Stimulated activated CD8-positive, alpha-beta memory T cell treated with anti-CD3 and anti-CD28 coated beads, Interleukin-2, amount 100 ng/mL, for 1 hour (primary cell): ENCODE measurements around the gene ANKRD22.
"Not testable (repeated sequence)": the region's sequence is repeated elsewhere in the genome, so short reads cannot be mapped to it uniquely, and the experiment has no call there.

Source experiments
- DNase-seq, 2 donors: peaks; one replicate each; pipeline ENCODE4 v3.0.0-alpha.2; 2020; ENCODE audit warnings: low read depth in 2 of 2

Gene ANKRD22

DNA sequence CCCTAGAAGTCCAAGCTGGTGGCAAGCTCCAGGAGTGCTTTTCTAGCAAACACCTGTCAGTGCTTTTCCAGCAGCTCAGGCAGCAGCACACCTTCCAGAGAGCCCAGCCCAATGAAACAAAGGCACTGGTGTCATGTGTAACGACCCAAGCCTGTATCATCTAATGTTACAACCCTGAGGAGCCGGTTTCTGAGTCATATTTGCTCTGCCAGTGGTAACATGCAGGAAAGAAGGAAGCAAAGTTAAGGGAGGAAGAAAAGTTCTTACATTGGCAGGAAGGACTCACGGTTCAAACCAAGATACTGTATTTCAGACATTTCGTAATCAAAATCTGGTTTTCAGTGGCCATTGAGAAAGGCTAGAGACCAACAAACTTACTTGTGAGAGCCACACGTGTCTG lies at the start of gene ANKRD22:
ANKRD22 (minus strand) TSS at position 139 of the 400 bp plus-strand sequence. CDS start 237 bp downstream, outside the sequence.
- no peak for DNase-seq

DNA sequence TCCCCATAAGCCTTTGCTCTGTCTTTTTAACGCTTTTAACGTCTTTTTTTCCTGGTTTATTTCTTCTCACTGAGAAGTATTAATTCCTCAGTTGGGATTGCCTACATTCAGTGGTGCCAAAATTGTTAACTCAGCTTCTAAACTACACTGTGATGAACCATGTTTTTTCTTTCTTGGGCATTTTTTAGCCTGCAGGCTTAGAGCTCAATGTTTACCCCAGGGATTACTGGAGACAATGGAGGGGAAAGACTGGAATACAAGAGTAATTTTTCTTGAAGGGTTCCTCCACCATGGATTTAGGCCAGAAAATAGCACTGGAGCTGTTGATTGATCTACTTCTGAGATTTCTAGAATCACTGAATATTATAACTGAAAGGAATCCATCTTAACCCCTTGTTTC lies 48.2 kb upstream of the ANKRD22 start:
- DNase-seq, result no peak

DNA sequence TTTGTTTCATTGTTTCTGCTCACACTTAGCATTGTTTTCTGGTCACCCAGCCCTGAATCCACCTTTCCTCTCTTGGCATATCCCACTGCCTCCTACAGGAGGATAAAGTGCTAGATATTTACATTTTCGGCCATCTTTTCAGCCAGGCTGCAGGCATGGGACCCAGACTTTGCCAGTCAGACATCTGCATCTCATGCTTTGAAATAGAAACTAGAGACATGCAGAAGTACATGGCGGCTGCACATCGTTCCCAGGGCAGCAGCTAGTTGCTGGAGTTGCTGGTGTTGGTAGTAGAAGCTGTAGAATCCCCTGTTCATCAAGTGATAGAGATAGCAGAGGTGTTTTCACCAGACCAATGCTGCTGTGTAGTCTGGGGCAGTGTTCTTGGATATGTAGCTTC lies 47.1 kb upstream of the ANKRD22 start:
- no peak for DNase-seq

DNA sequence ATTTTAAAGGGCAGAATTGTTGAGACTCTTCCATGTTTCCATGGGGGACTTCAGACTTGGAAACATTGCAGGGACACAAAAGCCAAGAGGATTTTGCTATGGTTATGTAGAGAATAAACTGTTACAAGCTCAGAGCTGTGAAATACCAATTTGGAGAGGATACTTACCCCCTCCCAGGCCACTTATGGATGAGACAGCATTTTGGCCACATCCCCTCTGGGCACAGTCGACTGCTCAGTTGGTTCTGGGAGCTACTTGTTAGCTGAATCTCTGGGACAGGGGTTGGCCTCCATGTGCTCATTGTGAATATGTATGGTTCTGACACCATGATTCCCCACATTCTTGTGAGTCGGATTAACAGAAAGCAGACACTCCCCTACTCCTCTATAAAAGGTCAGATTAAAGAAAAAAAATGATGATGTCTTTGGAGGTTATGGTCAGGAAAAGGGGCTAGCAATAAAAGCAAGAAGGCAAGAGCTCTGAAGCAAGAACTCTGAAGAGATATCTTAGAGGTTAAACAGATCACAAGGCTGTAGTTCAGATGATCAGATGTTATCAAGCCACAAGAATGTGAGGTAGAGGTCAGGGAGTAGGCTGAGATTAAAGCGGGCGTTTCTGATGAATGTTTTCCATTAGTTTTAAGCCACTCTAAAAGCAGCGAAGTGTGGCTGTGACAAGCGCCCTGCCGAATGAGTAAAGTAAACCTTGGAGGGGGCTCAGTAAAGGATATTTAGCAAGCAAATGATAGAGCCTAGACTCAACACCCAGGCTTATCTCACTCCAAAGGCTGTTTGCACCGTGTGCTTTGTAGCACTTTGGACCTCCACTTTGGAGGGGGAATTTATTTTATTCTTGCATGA lies 45.6 kb upstream of the ANKRD22 start:
- DNase-seq, result no peak

DNA sequence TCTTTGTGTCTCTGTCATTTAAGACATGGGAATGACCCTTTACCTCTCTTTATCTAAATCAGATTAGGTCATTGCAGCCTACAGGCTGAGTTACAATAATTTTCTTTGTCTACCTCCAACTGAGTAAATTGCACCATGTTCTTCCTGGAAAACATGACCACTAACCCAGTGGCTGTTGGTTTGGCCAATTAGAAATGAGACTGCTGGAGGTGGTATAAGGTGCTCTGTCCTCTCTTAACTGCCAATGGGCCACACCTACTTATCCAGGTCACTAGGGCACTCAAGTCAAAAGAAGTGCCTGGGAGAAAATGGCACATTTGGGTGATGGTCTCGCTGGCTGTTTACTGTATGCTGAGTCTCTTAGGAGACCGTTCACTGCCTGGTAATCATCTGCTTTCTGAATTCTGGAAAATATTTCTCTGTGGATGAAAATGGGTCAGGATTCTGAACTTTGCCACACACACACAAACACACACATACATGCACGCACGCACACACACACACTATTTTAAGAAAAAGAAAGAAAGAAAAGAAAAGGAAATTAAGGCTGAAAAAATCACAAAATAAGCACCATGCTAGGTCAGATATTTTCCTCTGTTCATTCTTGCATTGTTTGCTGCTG lies 44.8 kb upstream of the ANKRD22 start:
- DNase-seq, result no peak

DNA sequence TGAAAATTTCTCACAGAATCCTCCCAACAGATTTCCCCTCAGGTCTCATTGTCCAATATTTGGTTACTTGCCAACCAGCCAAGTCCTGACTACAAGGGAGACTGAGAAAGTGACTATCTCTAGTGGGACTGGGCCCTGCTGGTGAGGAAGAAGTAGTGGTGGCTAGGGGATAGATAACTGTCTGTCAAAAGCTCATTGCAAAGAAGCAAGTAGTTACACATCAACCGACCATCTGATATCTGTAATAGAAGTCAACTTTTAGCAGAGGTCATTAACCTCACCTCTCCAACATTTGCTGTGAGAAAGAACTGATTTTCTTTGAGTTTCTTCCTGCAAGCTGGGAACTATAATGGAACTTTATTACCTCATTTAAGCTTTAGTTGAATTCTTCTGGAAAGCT lies 43.6 kb upstream of the ANKRD22 start:
- no peak for DNase-seq

DNA sequence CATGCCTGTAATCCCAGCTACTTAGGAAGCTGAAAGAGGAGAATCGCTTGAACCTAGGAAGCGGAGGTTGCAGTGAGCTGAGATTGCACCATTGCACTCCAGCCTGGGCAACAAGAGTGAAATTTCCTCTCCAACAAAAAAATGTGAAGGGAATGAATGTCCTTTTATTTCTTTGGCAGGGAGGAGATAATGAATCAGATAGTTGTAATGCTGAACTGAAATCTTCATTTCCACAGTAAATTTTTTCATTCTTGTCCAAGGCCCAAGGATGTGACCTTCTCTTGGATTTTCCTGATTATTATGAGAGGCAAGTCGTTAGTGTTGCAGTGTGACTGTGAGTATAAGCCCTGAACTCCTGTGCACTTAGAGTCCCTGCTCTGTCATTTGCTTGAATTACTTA lies 42.0 kb upstream of the ANKRD22 start:
- no peak for DNase-seq

DNA sequence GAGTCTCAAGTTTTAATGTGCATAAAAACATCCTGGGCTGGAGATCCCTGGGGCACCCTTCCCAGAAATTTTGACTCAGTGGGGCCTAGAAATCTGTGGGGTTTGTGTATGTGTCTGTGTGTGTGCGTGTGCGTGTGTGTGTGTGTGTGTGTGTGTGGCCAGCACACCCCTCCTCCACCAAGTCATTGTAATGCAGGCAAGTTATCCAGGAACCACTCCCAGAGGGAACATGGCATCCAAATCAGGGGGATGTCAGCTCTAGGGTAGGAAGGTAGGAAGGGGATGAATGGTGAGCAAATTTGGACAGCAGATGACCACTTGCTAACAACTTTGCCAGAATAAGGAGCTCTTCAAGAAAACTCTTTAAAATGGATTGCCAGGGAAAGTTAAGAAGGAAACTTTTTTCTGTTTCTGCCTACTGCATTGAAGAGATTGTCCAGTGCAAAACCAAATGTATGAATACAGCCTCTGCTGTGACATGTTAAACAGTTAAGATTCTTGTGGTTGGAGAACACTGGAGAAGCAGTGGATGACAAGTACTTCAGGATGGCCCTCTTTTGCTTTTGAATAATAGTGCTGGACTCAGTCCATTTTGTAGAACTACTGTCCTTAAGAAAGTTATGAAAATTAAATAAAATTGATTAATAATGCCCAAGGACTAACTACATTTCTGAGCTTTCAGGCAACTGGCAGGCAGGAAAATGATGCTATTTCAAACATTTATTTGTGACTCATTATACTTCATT lies 40.8 kb upstream of the ANKRD22 start:
- DNase-seq, result no peak

DNA sequence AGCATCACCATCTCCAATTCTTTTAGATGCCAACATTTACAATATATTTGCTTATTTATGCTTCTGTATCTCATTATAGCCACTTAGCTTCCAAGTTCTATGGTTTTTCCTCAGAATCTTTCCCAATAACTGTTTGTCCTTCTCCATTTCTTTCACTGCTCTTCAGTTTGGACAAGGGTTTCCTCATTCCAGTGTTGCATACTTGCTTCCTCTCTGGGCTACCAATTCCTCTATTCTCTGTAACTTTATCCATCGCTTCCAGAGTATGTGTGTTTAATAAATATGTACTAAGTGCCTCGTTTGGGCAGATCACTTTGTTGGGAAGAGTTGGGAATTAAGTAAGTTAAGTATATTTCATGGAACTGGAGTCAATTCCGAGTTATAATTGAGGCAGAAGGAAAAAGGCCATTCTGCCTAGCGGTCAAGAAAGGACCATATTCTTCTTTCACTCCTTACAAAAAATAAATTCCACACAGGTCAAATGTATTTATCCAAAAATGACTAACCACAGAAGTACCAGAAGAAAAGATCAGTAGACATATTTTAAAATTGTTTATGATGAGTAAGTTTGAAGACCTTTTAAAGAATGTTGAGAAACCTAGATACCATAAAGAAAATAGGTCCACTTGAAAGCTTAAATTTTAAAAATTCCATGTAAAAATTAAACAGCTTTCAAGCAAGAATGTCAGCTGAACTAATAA lies 39.2 kb upstream of the ANKRD22 start:
- no peak for DNase-seq

DNA sequence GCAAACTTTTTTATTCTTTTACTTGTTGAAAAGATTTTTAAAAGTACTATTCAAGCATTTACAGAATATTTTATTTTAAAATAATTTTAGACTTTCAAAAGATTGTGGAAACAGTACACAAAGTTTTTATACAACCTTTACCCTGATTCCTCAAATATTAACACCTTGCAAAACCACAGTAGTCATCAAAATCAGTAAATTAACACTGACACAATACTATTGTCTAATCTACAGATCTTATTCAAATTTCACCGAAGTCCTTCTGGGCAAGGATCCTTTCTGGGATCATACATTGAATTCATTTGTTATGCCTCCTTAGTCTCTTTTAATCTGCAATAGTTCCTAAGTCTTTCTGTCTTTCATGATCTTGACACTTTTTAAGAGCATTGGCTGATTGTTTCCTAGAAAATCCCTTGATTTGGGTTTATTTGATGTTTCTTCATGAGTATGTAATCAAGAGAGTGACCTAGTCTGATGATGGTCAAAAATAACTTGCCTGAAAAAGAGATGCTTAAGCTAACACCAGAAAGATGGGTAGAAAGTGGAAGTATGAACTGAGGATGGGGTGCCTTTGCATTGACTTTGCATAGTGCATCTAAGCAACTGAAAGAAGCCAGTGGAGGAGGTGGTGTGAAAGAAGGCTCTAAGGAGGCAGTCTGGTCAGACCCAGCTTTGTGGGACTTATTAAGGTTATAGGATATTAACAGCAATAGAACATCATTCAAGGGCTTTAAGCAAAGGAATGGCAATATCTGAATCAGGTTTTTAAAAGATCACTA lies 38.1 kb upstream of the ANKRD22 start:
- DNase-seq, result no peak

DNA sequence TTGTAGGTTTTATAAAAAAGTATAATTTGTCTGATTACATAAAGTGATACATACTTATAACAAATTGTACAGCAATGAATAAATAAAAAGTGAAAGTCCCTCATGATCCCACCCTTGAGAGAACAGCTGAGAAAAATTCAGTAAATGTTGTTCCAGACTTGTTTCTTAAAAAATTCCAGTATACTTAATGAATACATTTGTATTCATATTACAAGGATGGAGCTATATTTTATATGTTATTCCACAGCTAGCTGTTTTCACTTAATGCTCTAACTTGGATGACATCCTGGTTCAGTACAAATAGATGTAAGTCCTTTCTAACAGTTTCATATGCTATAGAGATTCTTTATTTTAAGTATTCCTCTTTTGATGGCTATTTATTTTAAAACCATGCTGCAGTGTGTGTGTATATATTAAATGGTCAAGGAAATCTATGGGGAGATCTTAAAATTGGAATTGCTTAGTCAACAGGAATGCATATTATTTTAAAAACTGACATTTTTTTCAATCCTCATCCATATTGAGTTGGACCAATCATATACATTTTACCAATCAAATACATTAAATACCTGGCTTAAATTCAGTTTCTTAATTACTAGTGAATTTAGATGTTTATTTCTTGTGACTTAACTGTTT lies 37.3 kb upstream of the ANKRD22 start:
- no peak for DNase-seq

DNA sequence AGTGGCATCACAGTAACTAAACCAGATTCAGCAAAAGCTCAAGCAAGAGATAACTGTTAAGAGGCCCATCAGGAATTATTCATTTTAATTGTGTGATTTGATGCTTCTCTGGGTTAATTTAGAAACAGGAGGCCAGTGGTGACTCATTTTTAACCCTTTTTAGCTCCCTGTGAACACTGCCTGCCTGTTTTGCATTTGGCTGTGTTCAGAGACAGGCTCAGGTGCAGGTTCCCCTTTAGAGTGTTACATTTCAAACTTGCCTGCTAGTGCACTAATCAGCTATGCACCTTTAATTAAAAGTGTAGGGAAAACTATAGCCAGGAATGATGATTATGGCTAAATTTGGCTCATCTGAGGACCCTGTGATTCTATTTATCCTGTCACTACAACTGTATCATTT lies 34.9 kb upstream of the ANKRD22 start:
- DNase-seq, result no peak

DNA sequence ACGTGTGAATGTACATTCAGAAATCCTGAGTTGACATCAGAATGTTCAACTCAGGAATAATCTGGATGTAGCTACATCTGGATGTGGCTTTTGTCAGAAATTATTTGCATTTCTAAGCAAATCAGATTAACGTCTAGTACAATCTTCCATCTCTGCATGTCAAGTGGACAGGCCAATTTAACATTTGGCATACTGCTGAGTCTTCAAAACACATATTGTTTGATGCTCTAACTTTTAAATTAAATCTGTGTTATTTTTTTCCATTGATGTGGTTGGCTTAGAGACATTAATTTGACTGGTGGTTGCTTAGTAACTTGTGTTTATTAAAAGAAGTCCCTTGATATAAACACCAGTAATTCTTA lies 31.8 kb upstream of the ANKRD22 start:
- DNase-seq, result no peak

DNA sequence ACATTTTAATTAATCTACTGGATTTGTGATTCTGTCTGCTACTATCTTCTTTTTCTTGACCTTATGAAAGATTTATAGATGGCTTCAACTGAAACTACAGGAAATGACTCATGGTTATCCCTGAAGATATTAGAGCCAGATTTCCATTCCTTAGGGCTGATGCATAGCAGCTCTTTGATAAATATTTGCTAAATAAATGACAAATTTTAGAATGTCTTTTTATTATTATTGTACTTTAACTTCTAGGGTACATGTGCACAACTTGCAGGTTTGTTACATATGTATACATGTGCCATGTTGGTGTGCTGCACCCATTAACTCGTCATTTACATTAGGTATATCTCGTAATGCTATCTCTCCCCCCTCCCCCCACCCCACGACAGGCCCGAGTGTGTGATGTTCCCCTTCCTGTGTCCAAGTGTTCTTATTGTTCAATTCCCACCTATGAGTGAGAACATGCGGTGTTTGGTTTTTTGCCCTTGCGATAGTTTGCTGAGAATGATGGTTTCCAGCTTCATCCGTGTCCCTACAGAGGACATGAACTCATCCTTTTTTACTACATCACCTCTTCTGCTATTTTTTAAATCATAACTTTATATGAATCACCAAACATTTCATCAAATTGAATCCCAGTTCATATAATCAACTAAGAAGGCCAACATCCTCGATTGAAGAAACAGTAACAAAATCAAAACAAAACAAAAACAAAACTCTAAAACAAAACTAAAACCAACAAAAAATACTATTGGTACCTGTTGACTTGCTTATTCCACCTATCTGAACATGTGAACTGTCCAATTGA lies 31.2 kb upstream of the ANKRD22 start:
- not testable (repeated sequence) for DNase-seq

DNA sequence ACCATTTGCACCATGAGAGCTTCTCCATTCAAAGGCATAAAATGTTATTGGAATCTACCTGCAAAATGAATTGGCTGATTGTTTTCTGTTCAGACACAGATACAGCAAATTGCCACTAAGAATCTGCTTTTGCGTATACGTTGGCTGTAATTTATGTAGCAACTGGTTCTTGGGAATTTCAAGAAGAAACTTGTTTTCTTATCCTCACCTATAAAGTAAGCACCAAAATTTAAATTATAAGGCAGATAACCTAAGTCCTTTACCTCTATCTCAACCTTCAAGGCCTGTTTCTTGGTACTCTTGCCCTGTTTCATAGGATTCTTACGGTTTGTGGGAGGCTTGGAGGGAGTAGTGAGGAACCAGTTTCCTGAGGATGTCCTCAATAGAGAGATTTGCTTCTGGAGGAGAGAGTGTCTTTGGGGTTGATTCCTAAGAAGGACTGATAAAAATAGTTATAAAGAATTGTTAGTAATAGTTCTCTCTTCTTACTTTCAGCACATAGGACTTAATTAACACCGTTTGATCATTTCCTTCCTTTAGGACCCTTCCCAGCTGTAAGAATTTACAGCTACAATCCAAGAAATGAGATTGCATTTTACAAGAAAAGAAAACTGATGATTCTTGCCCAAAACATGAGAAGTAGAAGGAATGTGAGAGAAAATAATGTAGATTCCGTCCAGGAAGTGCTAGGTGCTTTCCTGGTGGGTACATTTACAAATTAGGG lies 30.4 kb upstream of the ANKRD22 start:
- no peak for DNase-seq

DNA sequence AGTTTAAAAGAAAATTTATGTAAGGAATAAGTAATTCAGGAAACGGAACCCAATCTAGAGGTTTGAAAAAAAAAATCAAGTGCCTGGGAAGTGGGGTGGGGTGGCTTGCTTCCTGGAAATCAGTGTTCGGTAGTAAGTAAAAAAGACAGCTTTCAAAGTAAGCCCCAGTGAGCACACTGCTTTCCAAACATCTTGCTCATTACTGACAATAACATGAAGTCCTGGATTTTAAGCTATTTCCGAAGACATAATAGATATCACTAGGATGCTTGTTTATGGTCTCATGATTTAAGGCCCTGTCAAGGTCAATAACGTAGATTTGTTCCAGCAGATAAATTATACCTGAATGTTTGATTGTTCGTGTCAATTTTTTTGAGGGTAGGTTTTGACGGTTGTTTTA lies 29.7 kb upstream of the ANKRD22 start:
- no peak for DNase-seq

DNA sequence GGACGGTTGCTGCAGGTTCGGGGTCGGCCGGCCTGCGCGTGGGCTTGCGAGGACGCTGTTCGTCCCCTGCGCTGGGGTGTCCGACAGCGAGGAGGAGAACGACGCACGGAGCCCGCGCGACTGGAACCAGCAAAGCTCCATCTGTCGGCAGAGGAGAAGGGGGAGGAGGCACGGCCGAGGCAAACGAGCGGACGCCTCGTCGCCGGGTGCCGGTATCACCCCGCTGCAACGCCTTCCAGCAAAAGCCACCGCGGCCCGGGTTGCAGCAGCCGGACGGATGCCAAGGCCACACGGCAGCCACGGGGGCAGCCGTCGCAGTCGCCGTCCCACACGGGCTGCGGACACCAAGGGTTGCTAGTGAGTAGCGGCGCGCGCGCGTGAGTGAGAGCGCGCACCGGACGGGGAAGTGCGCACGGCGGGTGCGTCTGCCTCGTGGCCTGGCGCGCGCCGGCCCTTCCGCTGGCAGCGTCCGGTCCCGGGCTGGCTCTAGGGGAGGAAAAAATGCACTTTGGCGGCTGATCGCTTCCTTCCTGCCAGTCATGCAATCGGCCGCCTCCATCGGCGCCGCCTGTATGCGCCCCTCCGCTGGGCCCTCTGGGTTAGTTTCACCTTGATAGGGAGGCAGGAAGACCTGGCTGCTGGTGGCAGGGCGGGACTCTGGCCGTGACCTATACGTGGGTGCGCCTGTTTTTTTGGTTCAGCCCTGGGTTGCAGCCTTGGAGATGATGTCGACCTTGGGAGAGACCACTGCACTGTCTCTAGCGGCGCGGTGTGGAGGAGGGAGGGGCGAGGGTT lies 28.8 kb upstream of the ANKRD22 start:
- DNase-seq, result peak; percentile 38 to 46

DNA sequence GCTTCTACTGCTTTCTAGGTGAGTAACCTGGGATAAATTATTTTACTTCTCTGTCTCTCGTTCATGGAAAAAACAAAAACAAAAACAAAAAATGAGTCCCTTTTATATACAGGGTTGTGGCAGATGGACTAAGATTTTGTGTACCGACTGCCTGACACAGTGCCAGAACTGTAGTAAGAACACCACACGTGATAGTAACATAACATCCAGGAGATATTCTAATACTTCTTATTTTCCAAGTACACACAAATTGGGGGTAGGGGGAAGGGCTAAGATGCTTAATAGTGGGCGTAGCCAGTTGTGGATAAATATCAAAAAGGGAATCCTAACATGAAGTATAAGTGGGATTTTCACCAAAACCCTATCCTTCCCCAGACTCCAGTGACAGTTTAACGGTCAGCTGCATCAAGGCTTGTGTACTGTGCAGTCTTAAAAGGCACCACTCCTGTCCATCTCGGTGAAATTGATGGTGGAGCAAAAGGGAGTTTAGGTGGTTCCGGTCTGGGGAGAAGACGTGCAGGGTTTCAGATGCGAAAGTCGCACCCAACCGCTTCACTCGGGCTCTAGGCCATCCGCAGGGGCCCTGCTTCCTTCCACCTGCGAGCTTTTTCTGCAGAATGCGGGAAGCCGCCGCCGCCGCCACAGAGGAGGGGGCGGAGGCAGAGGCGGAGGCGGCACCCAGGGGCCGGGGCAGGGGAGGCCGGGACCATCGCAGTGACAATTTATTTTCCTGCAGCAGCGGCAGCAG lies 28.1 kb upstream of the ANKRD22 start, which contains the start of gene STAMBPL1:
STAMBPL1 (plus strand) TSS at position 712 of the 748 bp plus-strand sequence. CDS start 21,464 bp downstream, outside the sequence.
- peak; percentile 36 to 43 for DNase-seq
